ENCODE data around the gene FBXW2. TPM values are rescaled to one million over a fixed set of nuclear protein-coding genes. Genes with fewer than 3 reads are reported as not detected.

The FBXW2 gene
- total and polyA plus RNA-seq, 10 of the 15 experiments (the other 5 are each of a cell fraction or from before 2014, with no cell fraction given): 2.9 to 56.9 (median 39.1) TPM

DNA sequence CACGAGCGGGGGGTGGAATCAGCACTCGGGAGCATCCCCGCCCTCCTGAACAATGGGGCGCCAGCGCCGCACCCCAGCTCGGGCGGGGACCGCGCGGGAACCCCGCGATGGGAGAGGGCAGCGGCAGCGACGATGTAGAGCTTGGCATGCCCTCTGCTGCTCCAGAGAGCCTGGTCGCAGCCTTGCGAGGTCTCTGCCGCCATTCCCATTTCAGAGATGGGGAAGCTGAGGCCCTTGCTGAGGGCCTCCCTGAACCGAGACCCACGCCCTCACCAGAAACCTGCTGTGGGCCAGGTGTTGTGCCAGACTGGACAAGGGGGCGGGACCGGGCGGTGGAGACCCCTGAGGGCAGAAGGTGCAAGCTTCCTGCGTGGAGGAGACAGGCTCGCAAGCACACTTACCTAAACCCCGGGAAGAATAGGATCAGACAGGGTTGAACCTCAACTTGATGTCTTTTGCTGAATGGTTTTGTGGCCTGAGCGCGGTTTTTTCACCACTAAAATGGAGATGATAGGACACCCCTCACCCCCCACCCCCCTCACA lies 78.3 kb downstream of the FBXW2 start:
- no peak overlapping the region; the same call in none of the 2 replicates for H3K27ac ChIP-seq (ENCODE audit: control insufficient read depth, insufficient read depth)
- peak overlapping the region; percentile 80 for H3K4me3 ChIP-seq
- H3K4me1 ChIP-seq (ENCODE audit: control insufficient read depth, insufficient read depth, low read length): peaks cover 15% of the 10 kb centered on the region
- 4% methylated on average over 29 of the region's 30 CpGs for WGBS (ENCODE audit: insufficient coverage, insufficient replicate concordance, low lambda C conversion rate, missing lambda C conversion rate)
- intact Hi-C loops (cut with micrococcal nuclease; ENCODE audit: unreplicated experiment): loop anchor here (5.0 kb wide), 1 partner anchor 98 kb away; no protein-coding TSS in a partner anchor
- SMC1A ChIA-PET (ENCODE audit: uncharacterized antibody, unreplicated experiment): no interaction called here
- H3K9me3 ChIP-seq (replicated peaks; ENCODE audit: control insufficient read depth, insufficient read depth, low read length): no peaks in the 10 kb centered on the region; the same call in 2 of the 3 replicates
- H3K36me3 ChIP-seq (ENCODE audit: control insufficient read depth in 2 of 2, insufficient read depth in 2 of 2, low read length in 1 of 2): no peaks in the 10 kb centered on the region
- BruUV-seq (replicated peaks): no TSS peak
- in situ Hi-C loops (cut with MboI): no loop called here
- RAD21 ChIA-PET (ENCODE audit: unreplicated experiment): no interaction called here
- TF ChIP-seq CBFB (IDR thresholded peaks at IDR 0.05; ENCODE audit: low read depth) (no peak), RUNX3 (IDR thresholded peaks at IDR 0.05; ENCODE audit: low read length) (peak; percentile 5; the same call in 1 of the 2 replicates), RAD21 (IDR thresholded peaks at IDR 0.05; ENCODE audit: insufficient read depth, low read depth, low read length) (no peak), ZNF217 (IDR thresholded peaks at IDR 0.05) (0 out of 2 replicates have a peak, but pooled peaks have one; percentile 11), SUZ12 (IDR thresholded peaks at IDR 0.05; ENCODE audit: unreplicated experiment) (no peak), MYB (IDR thresholded peaks at IDR 0.05; ENCODE audit: borderline replicate concordance, low read depth, low read length) (no peak), MEF2A (IDR thresholded peaks at IDR 0.05; ENCODE audit: insufficient read depth, low read depth, low read length) (no peak), HDAC2 (IDR thresholded peaks at IDR 0.05) (no peak), ZBED1 (IDR thresholded peaks at IDR 0.05; ENCODE audit: borderline replicate concordance) (no peak), WRNIP1 (IDR thresholded peaks at IDR 0.05; ENCODE audit: borderline replicate concordance, low read depth, low read length) (no peak), MTA3 (IDR thresholded peaks at IDR 0.05; ENCODE audit: borderline replicate concordance, low read length) (no peak), BMI1 (IDR thresholded peaks at IDR 0.05; ENCODE audit: borderline replicate concordance) (no peak)
- peak overlapping the region; percentile 84 for H3K4me2 ChIP-seq (ENCODE audit: control insufficient read depth, insufficient read depth)
- DNase-seq (ENCODE audit: low read depth, low spot score) (no peak), ATAC-seq (no peak), FAIRE-seq (no peak)
- H3K9ac ChIP-seq (ENCODE audit: control insufficient read depth, insufficient read depth, low read length): peak overlapping the region; percentile 71
- no peaks in the 10 kb centered on the region; the same call in 1 of the 2 replicates for H3K79me2 ChIP-seq (ENCODE audit: control insufficient read depth, insufficient read depth, low read length)
- H3K27me3 ChIP-seq (replicated peaks in 1 of 2; ENCODE audit: control insufficient read depth in 2 of 2, insufficient read depth in 2 of 2, low read length in 1 of 2): no peaks in the 10 kb centered on the region
- CTCF ChIA-PET: interaction anchor here (1.0 to 1.6 kb wide), 2 partner anchors 16 to 356 kb away, joined by 3 read pairs; no protein-coding TSS in a partner anchor
- POLR2A ChIA-PET: interaction anchor here (0.7 kb wide), 1 partner anchor 78 kb away, joined by 3 read pairs; the partner anchor contains the start of gene FBXW2
- no peaks in the 10 kb centered on the region for H4K20me1 ChIP-seq (ENCODE audit: control insufficient read depth, insufficient read depth)
- peak overlapping the region; percentile 81 for H2AFZ ChIP-seq (ENCODE audit: control insufficient read depth, low read depth, low read length)

Measured in GM12878 (cell line).